ENCODE measurements around the gene TMEM130. TPM values are rescaled to one million over a fixed set of nuclear protein-coding genes. Genes with fewer than 3 reads are reported as not detected.

Gene TMEM130, protein sequence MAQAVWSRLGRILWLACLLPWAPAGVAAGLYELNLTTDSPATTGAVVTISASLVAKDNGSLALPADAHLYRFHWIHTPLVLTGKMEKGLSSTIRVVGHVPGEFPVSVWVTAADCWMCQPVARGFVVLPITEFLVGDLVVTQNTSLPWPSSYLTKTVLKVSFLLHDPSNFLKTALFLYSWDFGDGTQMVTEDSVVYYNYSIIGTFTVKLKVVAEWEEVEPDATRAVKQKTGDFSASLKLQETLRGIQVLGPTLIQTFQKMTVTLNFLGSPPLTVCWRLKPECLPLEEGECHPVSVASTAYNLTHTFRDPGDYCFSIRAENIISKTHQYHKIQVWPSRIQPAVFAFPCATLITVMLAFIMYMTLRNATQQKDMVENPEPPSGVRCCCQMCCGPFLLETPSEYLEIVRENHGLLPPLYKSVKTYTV
- 1 to 10 TPM in 2 of 4 donors, under 1 TPM in 2; 0.15 to 4.8 (median 1.2) TPM for total RNA-seq

- peaks cover 71% of the 10 kb centered on the region for H3K27me3 ChIP-seq
- WGBS, 2 donors (ENCODE audit: low coverage in 1 of 2): no CpG with 5 or more reads among the region's 69 CpGs
- peaks cover 0 to 25% (median 4%) of the 10 kb centered on the region in 3 donors for H3K4me1 ChIP-seq
Measured at GRCh38 chr7:98869597-98870120, at the start of gene TMEM130. TSS of gene TMEM130 (minus strand) at chr7:98870014. CDS start at chr7:98869861, 153 bp downstream.

DNA sequence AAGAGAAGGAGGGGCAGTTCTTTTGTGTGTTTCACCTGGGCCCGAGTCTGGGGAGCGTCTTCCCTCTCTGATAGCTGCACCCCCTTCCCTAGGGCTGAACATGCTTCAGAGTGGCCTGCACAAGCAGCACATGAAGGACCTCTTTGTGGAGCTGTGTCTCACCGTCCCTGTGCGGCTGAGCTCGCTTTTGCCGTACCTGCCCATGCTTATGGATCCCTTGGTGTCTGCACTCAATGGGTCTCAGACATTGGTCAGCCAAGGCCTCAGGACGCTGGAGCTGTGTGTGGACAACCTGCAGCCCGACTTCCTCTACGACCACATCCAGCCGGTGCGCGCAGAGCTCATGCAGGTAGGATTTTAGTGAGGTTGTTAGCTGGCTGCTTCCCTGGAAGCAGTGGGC is 47.5 kb upstream of the TMEM130 start:
- no peaks in the 10 kb centered on the region for H3K4me1 ChIP-seq
- H3K4me3 ChIP-seq: no peak overlapping the region
- peaks cover 0 to 97% of the 10 kb centered on the region in 2 donors for H3K36me3 ChIP-seq
- ATAC-seq: no peak
- TF ChIP-seq POLR2A (IDR thresholded peaks at IDR 0.05) (no peak), POLR2AphosphoS5 (IDR thresholded peaks at IDR 0.05) (no peak), CTCF (IDR thresholded peaks at IDR 0.05) (no peak), EP300 (IDR thresholded peaks at IDR 0.05) (no peak)
- no peaks in the 10 kb centered on the region for H3K9me3 ChIP-seq
- H3K27me3 ChIP-seq: no peaks in the 10 kb centered on the region
- no peak overlapping the region for H3K27ac ChIP-seq
- WGBS, 2 donors (ENCODE audit: low coverage in 1 of 2): 84% methylated on average over 6 of the region's 12 CpGs; no CpG with 5 or more reads in 1 of the 2 donors

More at GRCh38 chr7:98869597-98870120, at the start of gene TMEM130:
- ATAC-seq: peak; percentile 13
- no peaks in the 10 kb centered on the region for H3K36me3 ChIP-seq
- H3K4me3 ChIP-seq: peak within 1 kb of the TSS; percentile 20 to 53
- TF ChIP-seq POLR2AphosphoS5 (IDR thresholded peaks at IDR 0.05) (no peak), EP300 (IDR thresholded peaks at IDR 0.05) (no peak), POLR2A (IDR thresholded peaks at IDR 0.05) (no peak), CTCF (IDR thresholded peaks at IDR 0.05) (no peak)
- H3K9me3 ChIP-seq: no peaks in the 10 kb centered on the region
- H3K27ac ChIP-seq: no peak within 1 kb of the TSS

- H3K9me3 ChIP-seq: no peaks in the 10 kb centered on the region
- peaks cover 3 to 97% of the 10 kb centered on the region in 2 donors for H3K36me3 ChIP-seq
- no peaks in the 10 kb centered on the region for H3K27me3 ChIP-seq
- H3K4me3 ChIP-seq: no peak overlapping the region
- no peaks in the 10 kb centered on the region for H3K4me1 ChIP-seq
- no peak overlapping the region for H3K27ac ChIP-seq
- no peak for ATAC-seq
- TF ChIP-seq POLR2A (IDR thresholded peaks at IDR 0.05): no peak
- no peak for TF ChIP-seq POLR2AphosphoS5 (IDR thresholded peaks at IDR 0.05)
- no peak for TF ChIP-seq EP300 (IDR thresholded peaks at IDR 0.05)
- TF ChIP-seq CTCF (IDR thresholded peaks at IDR 0.05): no peak
Measured at GRCh38 chr7:98913612-98914011, 43.8 kb upstream of the TMEM130 start.

DNA sequence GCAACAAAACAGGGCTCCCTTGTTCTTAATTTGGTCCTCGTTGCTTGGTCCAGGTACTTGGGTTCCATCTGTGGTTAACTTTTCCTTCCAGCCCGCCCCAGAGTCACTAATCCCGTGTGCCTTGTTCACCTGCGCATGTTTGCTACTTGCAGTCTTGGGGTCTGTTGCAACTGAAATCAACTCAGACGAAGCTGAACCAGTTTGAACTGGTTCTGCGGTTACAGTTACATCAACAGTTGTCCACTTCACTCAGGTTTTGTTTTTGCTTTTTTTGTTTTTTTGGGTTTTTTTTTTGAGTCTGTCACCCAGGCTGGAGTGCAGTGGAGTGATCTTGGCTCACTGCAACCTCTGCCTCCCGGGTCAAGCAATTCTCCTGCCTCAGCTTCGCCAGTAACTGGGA is 43.2 kb upstream of the TMEM130 start:
- 75 to 80% methylated on average over 5 of the region's 8 CpGs for WGBS, 2 donors (ENCODE audit: low coverage in 1 of 2)
- no peaks in the 10 kb centered on the region for H3K4me1 ChIP-seq
- no peak for TF ChIP-seq POLR2AphosphoS5 (IDR thresholded peaks at IDR 0.05)
- no peak for ATAC-seq
- H3K9me3 ChIP-seq: no peaks in the 10 kb centered on the region
- H3K27me3 ChIP-seq: no peaks in the 10 kb centered on the region
- no peak overlapping the region for H3K27ac ChIP-seq
- H3K36me3 ChIP-seq: peaks cover 3 to 97% of the 10 kb centered on the region in 2 donors
- H3K4me3 ChIP-seq: no peak overlapping the region

- H3K36me3 ChIP-seq: peaks cover 3 to 97% of the 10 kb centered on the region in 2 donors
Measured at GRCh38 chr7:98911916-98912315, 42.1 kb upstream of the TMEM130 start.

More at GRCh38 chr7:98911916-98912315, 42.1 kb upstream of the TMEM130 start:
- 61 to 65% methylated on average over 4 to 5 of the region's 5 CpGs for WGBS, 2 donors (ENCODE audit: low coverage in 1 of 2)
- ATAC-seq: no peak
- Histone ChIP-seq H3K27me3 (no peaks in the 10 kb centered on the region), H3K9me3 (no peaks in the 10 kb centered on the region), H3K4me1 (no peaks in the 10 kb centered on the region), H3K4me3 (no peak overlapping the region), H3K27ac (no peak overlapping the region)
- TF ChIP-seq EP300 (IDR thresholded peaks at IDR 0.05) (no peak), POLR2A (IDR thresholded peaks at IDR 0.05) (no peak), CTCF (IDR thresholded peaks at IDR 0.05) (no peak), POLR2AphosphoS5 (IDR thresholded peaks at IDR 0.05) (no peak)
